Measurements from ENCODE around the gene CEP41.

CEP41 gene

GRCh38 chr7:130346941-130347340, 93.9 kb downstream of the CEP41 start:
- no peak for DNase-seq

- no peak for DNase-seq
These were observed 94.5 kb downstream of the CEP41 start for GRCh38 chr7:130346177-130346905.

GRCh38 chr7:130345725-130346124, 95.1 kb downstream of the CEP41 start:
- no peak for DNase-seq

GRCh38 chr7:130345136-130345535, 95.7 kb downstream of the CEP41 start:
- DNase-seq: no peak

GRCh38 chr7:130344271-130344866, 96.4 kb downstream of the CEP41 start, which contains the start of gene CPA5:
TSS of gene CPA5 (plus strand) at chr7:130344816. CDS start at chr7:130346486, 1,670 bp downstream.
- DNase-seq: no peak
